AG04450 (cell line): ENCODE data around the gene LRRK1. TPM values are rescaled to one million over a fixed set of nuclear protein-coding genes. Genes with fewer than 3 reads are reported as not detected.

ENCODE experiments used
- CTCF ChIA-PET: fragments of 300-600, 350-600 bp; formaldehyde crosslinking; extraction: SDS; loops from one replicate; lab custom pipeline; 2022; ENCODE audit warnings: antibody characterized with exemption, inconsistent platforms; lab: Charles Lee
- POLR2A ChIA-PET: fragments of 350-600 bp; formaldehyde crosslinking; extraction: SDS; loops from one replicate; lab custom pipeline; 2021; ENCODE audit warnings: antibody characterized with exemption, inconsistent platforms; lab: Yijun Ruan, JAX
- DNase-seq: peaks from one replicate; pipeline ENCODE4 v3.0.0-alpha.2; 2011; ENCODE audit warnings: low read depth, low spot score
- H3K27ac ChIP-seq: one replicate; pipeline ENCODE4 v1.5.1; 2012; ENCODE audit warnings: low read depth, low read length, control low read depth
- H3K27me3 ChIP-seq: one replicate; pipeline ENCODE4 v1.6.0; 2012; ENCODE audit warnings: low read length; ENCODE audit not compliant: control insufficient read depth, insufficient read depth
- H3K4me3 ChIP-seq: 2 replicates; pipeline ENCODE4 v1.5.1; 2011; ENCODE audit warnings: mild to moderate bottlenecking, low read depth, low read length, control low read depth
- H3K9me3 ChIP-seq: 2 replicates; pipeline ENCODE4 v1.5.1; 2012; ENCODE audit warnings: low read length; ENCODE audit not compliant: control insufficient read depth, insufficient read depth
- polyA plus RNA-seq: library from polyadenylated mRNA; depleted of rRNA; stranded (reverse); fragments of >200 nt; gene quantifications from 2 replicates; pipeline ENCODE4 v1.2.3, GENCODE V29; 2011
- TF ChIP-seq, protein P1 (sequence below): IDR thresholded peaks from 2 replicates; pipeline ENCODE4 v1.5.1; 2011; ENCODE audit warnings: low read depth, low read length, control low read depth, inconsistent platforms

Gene LRRK1
- polyA plus RNA-seq, 1 experiment, result 5.6 TPM

DNA sequence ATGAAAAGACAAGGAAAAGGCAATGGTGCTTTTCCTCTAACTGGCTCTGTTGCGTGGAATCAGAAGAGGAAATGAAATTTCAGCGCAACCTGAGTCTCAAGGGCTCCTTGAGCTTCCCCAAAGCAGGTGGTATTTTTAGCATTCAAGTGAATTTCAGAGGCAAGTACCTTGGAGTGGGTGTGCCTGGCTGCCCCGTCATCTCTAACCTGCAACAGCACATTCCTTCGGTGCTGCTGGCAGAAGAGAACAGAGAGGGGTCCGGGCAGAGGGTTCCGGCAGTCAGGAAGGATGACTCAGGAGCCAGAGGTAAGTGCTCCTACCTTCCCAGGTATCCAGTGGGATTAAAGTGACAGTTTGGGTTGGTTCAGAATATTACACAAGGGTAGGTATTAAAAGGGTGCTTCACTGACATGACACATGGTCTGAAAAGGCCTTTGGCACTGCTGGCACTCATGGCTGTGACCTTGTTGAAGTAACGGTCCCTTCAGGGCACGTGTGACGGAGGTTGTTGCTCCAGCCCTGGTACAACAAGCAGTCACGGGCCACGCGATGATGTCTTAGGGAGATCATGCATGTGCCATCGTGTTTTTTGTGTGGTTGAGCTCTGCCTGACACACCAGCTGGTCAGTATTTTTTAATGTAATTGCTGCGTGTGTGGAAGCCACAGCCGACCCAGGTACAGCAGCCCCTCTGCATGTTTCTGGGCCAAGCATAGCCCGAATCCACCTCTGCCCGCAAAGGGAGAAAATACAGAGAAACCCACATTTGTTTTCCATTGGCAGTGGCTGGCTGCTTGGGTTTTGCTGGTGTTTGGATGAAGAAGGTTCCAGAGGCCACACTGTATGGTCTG is 75.7 kb downstream of the LRRK1 start:
- ChIA-PET POLR2A (no interaction called here), CTCF (interaction anchor here (1.0 to 2.1 kb wide), 2 partner anchors 12 to 13 kb away, joined by 4 to 8 read pairs; no protein-coding TSS in a partner anchor)
- no peak overlapping the region for H3K27ac ChIP-seq
- DNase-seq, result no peak
- TF ChIP-seq, protein P1, sequence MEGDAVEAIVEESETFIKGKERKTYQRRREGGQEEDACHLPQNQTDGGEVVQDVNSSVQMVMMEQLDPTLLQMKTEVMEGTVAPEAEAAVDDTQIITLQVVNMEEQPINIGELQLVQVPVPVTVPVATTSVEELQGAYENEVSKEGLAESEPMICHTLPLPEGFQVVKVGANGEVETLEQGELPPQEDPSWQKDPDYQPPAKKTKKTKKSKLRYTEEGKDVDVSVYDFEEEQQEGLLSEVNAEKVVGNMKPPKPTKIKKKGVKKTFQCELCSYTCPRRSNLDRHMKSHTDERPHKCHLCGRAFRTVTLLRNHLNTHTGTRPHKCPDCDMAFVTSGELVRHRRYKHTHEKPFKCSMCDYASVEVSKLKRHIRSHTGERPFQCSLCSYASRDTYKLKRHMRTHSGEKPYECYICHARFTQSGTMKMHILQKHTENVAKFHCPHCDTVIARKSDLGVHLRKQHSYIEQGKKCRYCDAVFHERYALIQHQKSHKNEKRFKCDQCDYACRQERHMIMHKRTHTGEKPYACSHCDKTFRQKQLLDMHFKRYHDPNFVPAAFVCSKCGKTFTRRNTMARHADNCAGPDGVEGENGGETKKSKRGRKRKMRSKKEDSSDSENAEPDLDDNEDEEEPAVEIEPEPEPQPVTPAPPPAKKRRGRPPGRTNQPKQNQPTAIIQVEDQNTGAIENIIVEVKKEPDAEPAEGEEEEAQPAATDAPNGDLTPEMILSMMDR, result no peak
- H3K9me3 ChIP-seq, result no peaks in the 10 kb centered on the region; the same call in 1 of the 2 replicates
- H3K4me3 ChIP-seq, result no peak overlapping the region
- H3K27me3 ChIP-seq, result no peaks in the 10 kb centered on the region

DNA sequence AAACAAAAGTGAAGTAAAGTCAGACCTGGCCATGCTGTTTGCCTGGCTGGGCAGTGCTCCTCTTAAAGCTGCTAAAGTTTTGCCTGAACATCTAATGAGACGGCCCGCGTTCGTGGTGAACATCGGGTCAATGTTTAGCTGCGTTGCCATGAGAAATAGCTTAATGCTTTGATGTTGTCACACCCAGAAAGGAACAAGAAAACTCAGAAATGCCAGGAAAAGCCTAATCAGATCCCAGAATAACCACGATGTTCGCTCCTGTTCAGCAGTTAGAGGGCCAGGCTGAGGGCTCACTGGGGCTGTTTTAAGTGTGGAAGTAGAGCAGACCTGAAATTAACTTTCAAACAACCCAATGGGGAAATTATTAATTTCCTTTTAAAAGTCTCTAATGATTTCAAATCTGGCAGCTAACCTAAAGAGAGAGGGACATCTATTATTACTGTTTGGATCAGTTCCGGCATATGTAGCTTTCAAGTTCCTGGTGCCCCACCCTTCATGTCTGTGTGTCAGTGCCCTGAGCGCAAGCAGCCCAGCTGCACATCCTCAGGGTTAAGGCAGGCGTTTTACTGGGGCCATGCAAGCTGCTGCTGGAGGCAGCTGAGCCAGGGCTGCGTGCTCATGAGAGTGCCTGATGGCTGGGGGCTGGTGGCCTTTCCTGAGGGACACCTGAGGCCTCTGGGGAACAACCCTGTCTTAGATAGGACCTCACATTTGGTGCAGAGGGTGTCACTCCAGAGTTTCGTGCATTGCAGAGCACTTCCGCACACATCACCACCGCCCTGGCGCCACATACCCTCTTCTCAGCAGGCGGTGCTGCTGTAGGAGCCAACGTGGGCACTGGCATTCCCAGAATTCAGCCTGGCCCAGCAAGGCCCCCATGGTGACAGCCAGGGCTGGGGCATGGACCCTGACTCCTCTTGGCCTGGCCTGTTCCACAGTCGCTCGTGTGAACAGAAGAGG is 76.6 kb downstream of the LRRK1 start:
- ChIA-PET CTCF (interaction anchor here (1.0 to 4.4 kb wide), 4 partner anchors 11 to 79 kb away, joined by 3 to 62 read pairs (median 6); no protein-coding TSS in a partner anchor), POLR2A (no interaction called here)
- TF ChIP-seq, protein P1, result no peak

DNA sequence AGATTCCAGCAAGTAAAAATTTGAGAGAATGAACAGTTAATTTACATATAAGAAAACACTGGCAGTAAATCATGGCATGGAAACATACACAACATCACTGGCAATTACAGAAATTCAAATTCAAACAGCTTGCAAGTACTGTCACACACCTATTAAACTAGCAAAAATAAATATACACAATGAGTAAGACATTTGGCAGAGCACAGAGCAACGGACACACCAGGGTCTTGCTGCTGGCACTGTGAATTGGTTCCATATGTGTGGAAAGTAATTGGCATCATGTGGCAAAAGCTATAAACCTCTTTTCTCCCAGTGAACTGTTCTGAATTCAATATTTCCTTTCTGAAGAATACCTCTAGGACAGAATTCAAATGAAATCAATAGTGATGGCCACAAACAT is 78.3 kb downstream of the LRRK1 start:
- no peaks in the 10 kb centered on the region for H3K27me3 ChIP-seq
- H3K27ac ChIP-seq, result no peak overlapping the region
- CTCF ChIA-PET, result interaction anchor here (0.9 to 4.4 kb wide), 5 partner anchors 10 to 370 kb away, joined by 3 to 62 read pairs (median 4); partner anchors contain the start of gene LRRK1
- H3K4me3 ChIP-seq, result no peak overlapping the region
- TF ChIP-seq, protein P1, result no peak
- H3K9me3 ChIP-seq, result no peaks in the 10 kb centered on the region; the same call in 1 of the 2 replicates
- POLR2A ChIA-PET, result no interaction called here
- no peak for DNase-seq

More for the DNA sequence above, 76.6 kb downstream of the LRRK1 start:
- H3K27ac ChIP-seq, result no peak overlapping the region
- DNase-seq, result no peak
- no peaks in the 10 kb centered on the region; the same call in 1 of the 2 replicates for H3K9me3 ChIP-seq
- H3K4me3 ChIP-seq, result no peak overlapping the region
- H3K27me3 ChIP-seq, result no peaks in the 10 kb centered on the region

DNA sequence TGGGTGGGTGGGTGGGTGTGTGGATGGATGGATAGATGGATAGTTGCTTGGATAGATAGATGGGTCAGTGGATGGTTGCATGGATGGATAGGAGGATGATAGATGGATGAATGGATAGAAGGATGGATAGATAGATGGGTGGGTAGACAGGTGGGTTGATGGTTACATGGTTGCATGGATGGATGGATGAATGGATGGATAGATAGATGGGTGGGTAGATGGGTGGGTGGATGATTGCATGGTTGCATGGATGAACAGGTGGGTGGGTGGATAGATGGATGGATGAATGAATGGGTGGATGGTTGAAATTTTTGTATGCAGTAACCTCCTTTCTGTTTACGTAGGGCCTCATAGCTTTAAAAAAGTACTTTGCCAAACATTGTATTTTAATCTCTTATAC is 79.5 kb downstream of the LRRK1 start:
- Histone ChIP-seq H3K27ac (no peak overlapping the region), H3K4me3 (no peak overlapping the region), H3K9me3 (no peaks in the 10 kb centered on the region; the same call in 1 of the 2 replicates), H3K27me3 (no peaks in the 10 kb centered on the region)
- ChIA-PET CTCF (interaction anchor here (0.8 to 4.4 kb wide), 4 partner anchors 9 to 372 kb away, joined by 3 to 62 read pairs (median 12); no protein-coding TSS in a partner anchor), POLR2A (no interaction called here)
- TF ChIP-seq, protein P1, result no peak
- no peak for DNase-seq
